GM12878 (cell line): ENCODE results near the gene MEIS1. TPM values are rescaled to one million over a fixed set of nuclear protein-coding genes. Genes with fewer than 3 reads are reported as not detected.

ENCODE experiments used
- ATAC-seq: fragments of 200-7000 bp; cut with Tn5 transposase; 3 replicates; pipeline ENCODE4 v1.9.1; 2020; ENCODE audit warnings: mild to moderate bottlenecking, moderate library complexity
- BruUV-seq: library from RNA; stranded (reverse); fragments of 400-500 nt; replicated peaks from 2 replicates; lab custom pipeline; 2021; lab: Mats Ljungman, UMichigan
- CTCF ChIA-PET: fragments of 300-600 bp; sonication (Branson Sonifier 250); formaldehyde crosslinking; extraction: SDS; loops from one replicate; lab custom pipeline; 2021; ENCODE audit warnings: inconsistent platforms; lab: Yijun Ruan, JAX
- POLR2A ChIA-PET: fragments of 350-600 bp; formaldehyde crosslinking; extraction: SDS; loops from one replicate; lab custom pipeline; 2021; ENCODE audit warnings: inconsistent platforms; lab: Charles Lee
- RAD21 ChIA-PET: fragments of 300-600 bp; sonication (Branson Sonifier 250); formaldehyde crosslinking; loops from one replicate; lab custom pipeline; 2023; ENCODE audit warnings: antibody characterized with exemption; ENCODE audit not compliant: unreplicated experiment; lab: Charles Lee
- SMC1A ChIA-PET: fragments of 300-600 bp; sonication (Branson Sonifier 250); formaldehyde crosslinking; loops from one replicate; lab custom pipeline; 2023; ENCODE audit not compliant: unreplicated experiment, uncharacterized antibody; lab: Charles Lee
- DNase-seq: peaks from one replicate; pipeline ENCODE4 v3.0.0-alpha.2; 2011; ENCODE audit warnings: low read depth, low spot score
- FAIRE-seq: peaks from 3 replicates; lab custom pipeline; 2011; peaks lifted over from hg19 to GRCh38; lab: Jason Lieb, UNC
- H2AFZ ChIP-seq: 2 replicates; pipeline ENCODE4 v1.6.0; 2011; ENCODE audit warnings: low read depth, low read length, control low read depth; ENCODE audit not compliant: control insufficient read depth
- H3K27ac ChIP-seq: 2 replicates; pipeline ENCODE4 v1.5.1; 2011; ENCODE audit warnings: control low read depth; ENCODE audit not compliant: control insufficient read depth, insufficient read depth
- H3K27me3 ChIP-seq, 2 experiments: replicated peaks in 1 of 2; 2 replicates each; pipeline versions ENCODE4 v1.6.0 to v1.6.1; 2011; ENCODE audit warnings: low read length in 1 of 2; ENCODE audit not compliant: control insufficient read depth in 2 of 2, insufficient read depth in 2 of 2
- H3K36me3 ChIP-seq, 2 experiments: 2 replicates each; pipeline ENCODE4 v1.5.1; 2011; ENCODE audit warnings: low read length in 1 of 2; ENCODE audit not compliant: control insufficient read depth in 2 of 2, insufficient read depth in 2 of 2
- H3K4me1 ChIP-seq: 2 replicates; pipeline ENCODE4 v1.6.1; 2011; ENCODE audit warnings: mild to moderate bottlenecking, low read length, moderate library complexity, mixed read lengths; ENCODE audit not compliant: control insufficient read depth, insufficient read depth
- H3K4me2 ChIP-seq: 2 replicates; pipeline ENCODE4 v1.6.0; 2011; ENCODE audit warnings: control low read depth; ENCODE audit not compliant: control insufficient read depth, insufficient read depth
- H3K4me3 ChIP-seq: fragments of 200-600 bp; sonication (generic); 2 replicates; pipeline ENCODE4 v1.5.1; 2016
- H3K79me2 ChIP-seq: 2 replicates; pipeline ENCODE4 v1.6.0; 2011; ENCODE audit warnings: low read length; ENCODE audit not compliant: control insufficient read depth, insufficient read depth
- H3K9ac ChIP-seq: 2 replicates; pipeline ENCODE4 v1.8.0; 2011; ENCODE audit warnings: low read length, control low read depth, mixed read lengths; ENCODE audit not compliant: control insufficient read depth, insufficient read depth
- H3K9me3 ChIP-seq: replicated peaks from 3 replicates; pipeline ENCODE4 v1.5.1; 2011; ENCODE audit warnings: mild to moderate bottlenecking, low read length; ENCODE audit not compliant: control insufficient read depth, insufficient read depth
- H4K20me1 ChIP-seq: 2 replicates; pipeline ENCODE4 v1.6.0; 2011; ENCODE audit not compliant: control insufficient read depth, insufficient read depth
- BCLAF1 ChIP-seq: fragments of 450-650 bp; IDR thresholded peaks from 2 replicates; pipeline ENCODE4 v1.6.1; 2017; ENCODE audit warnings: antibody characterized with exemption, mild to moderate bottlenecking, moderate library complexity
- DPF2 ChIP-seq: fragments of 450-650 bp; IDR thresholded peaks from 2 replicates; pipeline ENCODE4 v1.6.1; 2017; ENCODE audit warnings: mild to moderate bottlenecking
- FOXM1 ChIP-seq: IDR thresholded peaks from 2 replicates; pipeline ENCODE4 v1.6.1; 2012; ENCODE audit warnings: low read depth, mild to moderate bottlenecking, inconsistent platforms, low read length, moderate library complexity
- KLF5 ChIP-seq: fragments of 450-650 bp; IDR thresholded peaks from 2 replicates; pipeline ENCODE4 v1.6.1; 2014; ENCODE audit warnings: mild to moderate bottlenecking; ENCODE audit not compliant: partially characterized antibody
- NR2C2 ChIP-seq: IDR thresholded peaks from 2 replicates; pipeline ENCODE4 v1.6.1; 2011; ENCODE audit warnings: borderline replicate concordance, low read depth; ENCODE audit not compliant: control insufficient read depth, insufficient read length
- REST ChIP-seq: IDR thresholded peaks from 2 replicates; pipeline ENCODE4 v1.6.1; 2012; ENCODE audit warnings: mild to moderate bottlenecking, low read depth, low read length
- SIX5 ChIP-seq: IDR thresholded peaks from 2 replicates; pipeline ENCODE4 v1.6.1; 2011; ENCODE audit warnings: mild to moderate bottlenecking, low read depth, low read length, moderate library complexity; ENCODE audit not compliant: severe bottlenecking
- SMAD5 ChIP-seq: IDR thresholded peaks from 2 replicates; pipeline ENCODE4 v1.6.1; 2016; ENCODE audit warnings: antibody characterized with exemption, low read depth
- SMC3 ChIP-seq: IDR thresholded peaks from 2 replicates; pipeline ENCODE4 v1.6.1; 2011; ENCODE audit warnings: low read length, improper control_type of control experiment, borderline replicate concordance
- SRF ChIP-seq, 2 experiments: IDR thresholded peaks; 2 replicates each; pipeline ENCODE4 v1.6.1; 2011; ENCODE audit warnings: low read depth in 2 of 2, low read length in 2 of 2, mild to moderate bottlenecking in 1 of 2, moderate library complexity in 1 of 2
- TAF1 ChIP-seq: IDR thresholded peaks from 2 replicates; pipeline ENCODE4 v1.6.1; 2011; ENCODE audit warnings: mild to moderate bottlenecking, low read depth, low read length, borderline replicate concordance
- TARDBP ChIP-seq: IDR thresholded peaks from 2 replicates; pipeline ENCODE4 v1.6.1; 2016; ENCODE audit warnings: borderline replicate concordance
- TBL1XR1 ChIP-seq: IDR thresholded peaks from 2 replicates; pipeline ENCODE4 v1.6.1; 2012; ENCODE audit warnings: low read depth, low read length, improper control_type of control experiment
- WRNIP1 ChIP-seq: IDR thresholded peaks from 2 replicates; pipeline ENCODE4 v1.6.1; 2011; ENCODE audit warnings: low read depth, low read length, improper control_type of control experiment, borderline replicate concordance
- WGBS: methylation state at CpG from one replicate; pipeline ENCODE4 v1.1.6; 2016; ENCODE audit warnings: low lambda C conversion rate; ENCODE audit not compliant: insufficient replicate concordance, insufficient coverage; ENCODE audit errors: missing lambda C conversion rate; 5-methylcytosine and 5-hydroxymethylcytosine counted together
- in situ Hi-C: fragments of 300-500 bp; cut with MboI; formaldehyde crosslinking; loops from 9 replicates; pipeline ENCODE4 v1.14.3; 2018; ENCODE audit warnings: mixed read lengths
- intact Hi-C: fragments of 100-400 bp; cut with micrococcal nuclease; formaldehyde crosslinking; loops from one replicate; pipeline ENCODE4 v1.14.2; 2022; ENCODE audit not compliant: unreplicated experiment
- polyA plus RNA-seq, 11 experiments: library from polyadenylated mRNA; depleted of rRNA in 4 of 11; unstranded in 6 of 11; stranded (reverse) in 5 of 11; fragments of >200 nt; fragmentation: Nextera tagmentation in 4 of 11; fragmentation: Illumina TruSeq in 1 of 11; extraction: Ambion mirVana in 4 of 11; extraction: Trizol in 1 of 11; gene quantifications; 1 replicate in 1 of 11; 2 replicates in 10 of 11; pipeline versions ENCODE4 v1.2.1 to v1.2.3, GENCODE V29; 2011 to 2016; ENCODE audit warnings: inconsistent platforms in 2 of 11, missing spikeins in 2 of 11, low read depth in 1 of 11
- total RNA-seq, 4 experiments: library from RNA; depleted of rRNA in 3 of 4; stranded (reverse); fragments of >200 nt in 3 of 4; fragmentation: Illumina TruSeq in 1 of 4; extraction: Trizol in 1 of 4; gene quantifications; 2 replicates each; pipeline versions ENCODE4 v1.2.1 to v1.2.3, GENCODE V29; 2013 to 2021

Gene MEIS1
- total and polyA plus RNA-seq, 10 of the 15 experiments (the other 5 are each of a cell fraction or from before 2014, with no cell fraction given): 0.04 to 0.31 (median 0.14) TPM; not detected in 6

GRCh38 chr2:66545258-66545657 lies 110.3 kb downstream of the MEIS1 start:
- no peak for ATAC-seq
- ChIA-PET RAD21 (no interaction called here), POLR2A (no interaction called here), SMC1A (no interaction called here), CTCF (no interaction called here)
- Histone ChIP-seq H2AFZ (no peak overlapping the region), H3K27me3 (no peaks in the 10 kb centered on the region), H3K4me3 (no peak overlapping the region), H3K9ac (no peak overlapping the region), H3K27ac (no peak overlapping the region), H3K9me3 (no peaks in the 10 kb centered on the region), H3K79me2 (no peaks in the 10 kb centered on the region), H3K4me1 (no peaks in the 10 kb centered on the region), H4K20me1 (no peaks in the 10 kb centered on the region), H3K4me2 (no peak overlapping the region), H3K36me3 (no peaks in the 10 kb centered on the region)
- TF ChIP-seq SMAD5: no peak
- TF ChIP-seq KLF5: no peak
- no peak for TF ChIP-seq DPF2
- TF ChIP-seq NR2C2: no peak
- TF ChIP-seq TARDBP: no peak
- TF ChIP-seq TBL1XR1: no peak
- intact Hi-C loops (no loop called here), in situ Hi-C loops (no loop called here)
- no peak for DNase-seq
- no peak for FAIRE-seq
- BruUV-seq: no TSS peak

GRCh38 chr2:66547118-66547517 lies 112.2 kb downstream of the MEIS1 start:
- WGBS: 0% methylated on average over 2 of the region's 2 CpGs
- CTCF ChIA-PET: no interaction called here
- no TSS peak for BruUV-seq
- POLR2A ChIA-PET: no interaction called here
- H3K4me2 ChIP-seq: no peak overlapping the region
- H3K9ac ChIP-seq: no peak overlapping the region
- no peaks in the 10 kb centered on the region for H4K20me1 ChIP-seq
- H3K36me3 ChIP-seq: no peaks in the 10 kb centered on the region
- H2AFZ ChIP-seq: no peak overlapping the region
- no peak for FAIRE-seq
- RAD21 ChIA-PET: no interaction called here
- in situ Hi-C loops: no loop called here
- no peaks in the 10 kb centered on the region for H3K9me3 ChIP-seq
- intact Hi-C loops: no loop called here
- no peaks in the 10 kb centered on the region for H3K79me2 ChIP-seq
- H3K27me3 ChIP-seq: no peaks in the 10 kb centered on the region
- no peak for ATAC-seq
- no peak overlapping the region for H3K4me3 ChIP-seq
- no peaks in the 10 kb centered on the region for H3K4me1 ChIP-seq
- SMC1A ChIA-PET: interaction anchor here (1.0 kb wide), 1 partner anchor 9 kb away, joined by 3 read pairs; no protein-coding TSS in a partner anchor
- DNase-seq: no peak
- H3K27ac ChIP-seq: no peak overlapping the region
- no peak for TF ChIP-seq FOXM1
- no peak for TF ChIP-seq TAF1
- no peak for TF ChIP-seq REST
- TF ChIP-seq SMC3: no peak
- TF ChIP-seq SIX5: no peak
- TF ChIP-seq WRNIP1: no peak
- no peak for TF ChIP-seq BCLAF1
- no peak for TF ChIP-seq SRF (IDR thresholded peaks at IDR 0.05; ENCODE audit: low read depth in 2 of 2, low read length in 2 of 2)
